Glutamatergic neuron (in vitro differentiated cells): ENCODE measurements around the gene RAB5B. TPM values are rescaled to one million over a fixed set of nuclear protein-coding genes. Genes with fewer than 3 reads are reported as not detected.
"Not testable (repeated sequence)": the region's sequence is repeated elsewhere in the genome, so short reads cannot be mapped to it uniquely, and the experiment has no call there.

ENCODE experiments used
- DNase-seq: peaks from one replicate; pipeline ENCODE4 v3.0.0; 2022
- H3K27ac Mint-ChIP-seq: one replicate; pipeline ENCODE4 v1.8.0; 2020; ENCODE audit warnings: mild to moderate bottlenecking, mixed read lengths, inconsistent platforms; ENCODE audit not compliant: unreplicated experiment
- H3K27me3 Mint-ChIP-seq: one replicate; pipeline ENCODE4 v1.8.0; 2020; ENCODE audit warnings: mild to moderate bottlenecking, moderate library complexity, mixed read lengths, inconsistent platforms; ENCODE audit not compliant: unreplicated experiment
- H3K36me3 Mint-ChIP-seq: one replicate; pipeline ENCODE4 v1.8.0; 2020; ENCODE audit warnings: mild to moderate bottlenecking, mixed read lengths, inconsistent platforms; ENCODE audit not compliant: unreplicated experiment
- H3K4me1 Mint-ChIP-seq: one replicate; pipeline ENCODE4 v1.8.0; 2020; ENCODE audit warnings: mild to moderate bottlenecking, low read depth, mixed read lengths, inconsistent platforms; ENCODE audit not compliant: unreplicated experiment
- H3K4me3 Mint-ChIP-seq: one replicate; pipeline ENCODE4 v1.8.0; 2020; ENCODE audit warnings: mild to moderate bottlenecking, mixed read lengths, inconsistent platforms; ENCODE audit not compliant: unreplicated experiment
- H3K9me3 Mint-ChIP-seq: one replicate; pipeline ENCODE4 v1.8.0; 2020; ENCODE audit warnings: mild to moderate bottlenecking, moderate library complexity, mixed read lengths, inconsistent platforms; ENCODE audit not compliant: unreplicated experiment
- total RNA-seq: library from RNA; stranded (reverse); fragmentation: NEBNext Ultra II Directional; extraction: Animal tissue kit (Norgen Biotek cat#: 25700); gene quantifications from one replicate; pipeline ENCODE4 v1.2.1, GENCODE V29; 2021; ENCODE audit not compliant: unreplicated experiment
- TF ChIP-seq, protein P1 (sequence below): fragments of 200-600 bp; sonication (generic); IDR thresholded peaks from one replicate; pipeline ENCODE4 v1.5.0; 2021; ENCODE audit not compliant: partially characterized antibody, unreplicated experiment

Gene RAB5B
- total RNA-seq, 1 donor from 2014 or later: 170 TPM

DNA sequence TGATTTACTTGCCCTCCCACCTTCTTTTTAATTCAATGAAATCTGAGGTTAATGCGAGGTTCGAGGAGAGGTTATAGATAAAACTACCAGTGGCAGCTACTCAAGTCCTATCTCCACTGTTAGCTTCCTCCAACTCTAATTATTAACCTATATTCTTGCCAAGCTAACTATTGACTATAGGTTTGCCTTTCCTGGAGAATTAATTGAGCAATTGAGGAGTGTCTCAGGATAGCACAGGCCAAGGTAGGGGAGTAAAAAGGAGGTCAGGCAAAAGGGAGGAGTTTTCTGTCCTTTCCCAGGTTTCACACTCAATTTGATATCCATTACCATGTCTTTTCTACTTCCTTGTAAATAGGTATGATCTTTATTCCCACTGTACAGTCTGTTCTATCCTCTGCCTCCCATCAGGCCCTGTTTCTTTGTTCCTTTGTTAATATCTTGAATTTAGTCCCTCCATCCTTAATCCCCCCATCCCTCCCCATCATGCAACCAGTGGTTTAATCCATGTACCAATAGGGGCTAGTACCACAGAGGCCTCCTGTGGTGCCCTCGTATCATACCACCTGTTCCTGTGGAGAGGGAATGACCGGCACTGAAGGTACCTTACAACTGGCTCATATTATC, 19.5 kb downstream of the RAB5B start:
- Mint-ChIP-seq H3K4me3 (no peak overlapping the region), H3K36me3 (no peaks in the 10 kb centered on the region), H3K9me3 (peaks cover 5% of the 10 kb centered on the region), H3K27me3 (no peaks in the 10 kb centered on the region), H3K27ac (peak overlapping the region; percentile 68), H3K4me1 (no peaks in the 10 kb centered on the region)
- TF ChIP-seq, protein P1, sequence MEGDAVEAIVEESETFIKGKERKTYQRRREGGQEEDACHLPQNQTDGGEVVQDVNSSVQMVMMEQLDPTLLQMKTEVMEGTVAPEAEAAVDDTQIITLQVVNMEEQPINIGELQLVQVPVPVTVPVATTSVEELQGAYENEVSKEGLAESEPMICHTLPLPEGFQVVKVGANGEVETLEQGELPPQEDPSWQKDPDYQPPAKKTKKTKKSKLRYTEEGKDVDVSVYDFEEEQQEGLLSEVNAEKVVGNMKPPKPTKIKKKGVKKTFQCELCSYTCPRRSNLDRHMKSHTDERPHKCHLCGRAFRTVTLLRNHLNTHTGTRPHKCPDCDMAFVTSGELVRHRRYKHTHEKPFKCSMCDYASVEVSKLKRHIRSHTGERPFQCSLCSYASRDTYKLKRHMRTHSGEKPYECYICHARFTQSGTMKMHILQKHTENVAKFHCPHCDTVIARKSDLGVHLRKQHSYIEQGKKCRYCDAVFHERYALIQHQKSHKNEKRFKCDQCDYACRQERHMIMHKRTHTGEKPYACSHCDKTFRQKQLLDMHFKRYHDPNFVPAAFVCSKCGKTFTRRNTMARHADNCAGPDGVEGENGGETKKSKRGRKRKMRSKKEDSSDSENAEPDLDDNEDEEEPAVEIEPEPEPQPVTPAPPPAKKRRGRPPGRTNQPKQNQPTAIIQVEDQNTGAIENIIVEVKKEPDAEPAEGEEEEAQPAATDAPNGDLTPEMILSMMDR: no peak
- no peak for DNase-seq

DNA sequence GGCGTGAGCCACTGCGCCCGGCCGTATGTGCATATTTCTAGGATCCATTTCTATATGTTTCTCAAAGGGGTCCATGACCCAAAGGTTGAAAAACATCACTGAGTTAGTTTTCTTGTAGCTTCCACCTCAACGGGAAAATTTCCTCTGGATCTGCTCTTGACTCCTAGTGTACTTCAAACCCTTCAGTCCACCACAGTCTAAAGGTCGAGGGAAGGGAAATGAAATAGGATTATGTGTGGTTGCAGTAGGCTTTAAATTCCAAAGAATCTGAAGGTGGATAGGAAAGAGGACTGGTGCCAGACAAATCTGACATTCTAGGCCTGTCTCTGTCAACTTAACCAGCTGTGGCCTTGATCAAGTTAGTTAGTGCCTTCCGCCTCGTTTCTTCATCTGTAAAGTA, 21.5 kb downstream of the RAB5B start:
- Mint-ChIP-seq H3K27ac (no peak overlapping the region), H3K4me3 (no peak overlapping the region), H3K36me3 (no peaks in the 10 kb centered on the region), H3K9me3 (peaks cover 9% of the 10 kb centered on the region), H3K27me3 (no peaks in the 10 kb centered on the region), H3K4me1 (no peaks in the 10 kb centered on the region)
- no peak for DNase-seq
- TF ChIP-seq, protein P1: no peak

DNA sequence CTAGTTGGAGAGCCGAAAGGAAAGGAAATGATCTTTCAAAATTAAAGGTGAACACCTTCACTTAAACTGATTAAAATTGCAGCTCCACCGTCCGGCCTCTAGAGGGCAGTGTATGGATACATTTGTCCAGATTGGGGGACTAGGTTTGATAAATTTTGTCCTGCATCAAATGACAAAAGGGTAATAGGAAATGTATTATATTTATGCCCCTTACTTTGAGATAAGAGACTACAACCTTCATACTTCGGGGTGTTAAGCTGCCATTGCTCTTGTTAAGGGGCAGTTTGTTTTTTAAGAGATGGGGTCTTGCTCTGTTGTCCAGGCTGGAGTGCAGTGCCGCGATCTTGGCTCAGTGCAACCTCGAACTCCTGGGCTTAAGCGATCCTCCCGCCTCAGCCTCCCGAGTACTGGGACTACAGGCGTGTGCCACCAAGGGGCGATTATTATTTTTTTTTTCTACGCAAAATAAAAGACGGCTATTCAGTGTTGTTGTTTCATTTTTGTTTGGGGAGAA, 22.4 kb downstream of the RAB5B start:
- Mint-ChIP-seq H3K27ac (peak overlapping the region; percentile 79), H3K27me3 (no peaks in the 10 kb centered on the region), H3K36me3 (no peaks in the 10 kb centered on the region), H3K9me3 (peaks cover 9% of the 10 kb centered on the region), H3K4me3 (peak overlapping the region; percentile 96), H3K4me1 (no peaks in the 10 kb centered on the region)
- TF ChIP-seq, protein P1: peak; percentile 86
- DNase-seq: peak; percentile 50

DNA sequence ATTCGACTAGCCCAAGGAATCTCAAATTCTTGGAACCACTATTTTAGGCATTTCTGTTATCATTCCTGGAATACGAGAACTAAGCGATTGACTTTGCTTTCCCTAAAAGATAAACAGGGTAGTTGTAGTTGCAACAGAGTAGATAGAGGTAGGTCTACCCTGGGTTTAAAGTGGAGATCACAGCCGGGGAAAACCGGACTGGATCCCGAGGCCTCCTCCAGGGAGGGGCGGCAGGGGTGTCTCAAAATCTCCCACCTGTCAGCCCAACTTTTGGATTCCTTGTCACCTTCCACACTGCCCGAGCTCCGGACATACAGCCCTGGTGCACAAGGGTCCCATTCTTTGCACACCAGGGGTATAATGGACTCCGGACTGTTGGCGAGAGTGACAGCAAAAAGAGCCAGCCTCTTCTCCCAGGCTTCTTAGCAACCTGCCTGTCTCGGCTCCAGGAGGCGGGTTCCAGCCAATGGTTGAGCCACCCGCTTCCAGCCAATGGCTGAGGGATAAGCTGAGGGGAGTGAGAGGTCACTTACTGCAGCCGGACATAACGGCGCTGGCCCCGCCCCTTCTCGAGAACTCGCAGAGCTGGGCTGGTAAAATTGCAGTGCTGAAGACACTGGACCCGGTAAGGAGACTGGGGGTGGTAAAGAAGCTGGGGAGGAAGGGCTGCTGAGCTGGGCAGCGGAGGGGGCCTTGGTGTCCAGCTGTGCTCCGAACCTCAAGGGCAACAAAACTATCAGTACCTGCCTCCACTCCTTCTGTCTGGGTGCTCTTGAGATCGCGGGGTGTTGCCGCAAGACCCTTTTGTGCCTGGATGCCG, 23.0 kb downstream of the RAB5B start, which contains the start of gene SUOX:
SUOX (plus strand) TSS at position 562 of the 820 bp plus-strand sequence. CDS start 4,946 bp downstream, outside the sequence.
- H3K36me3 Mint-ChIP-seq: no peaks in the 10 kb centered on the region
- no peaks in the 10 kb centered on the region for H3K4me1 Mint-ChIP-seq
- DNase-seq: peak; percentile 95
- TF ChIP-seq, protein P1: no peak
- H3K27me3 Mint-ChIP-seq: no peaks in the 10 kb centered on the region
- H3K9me3 Mint-ChIP-seq: peaks cover 11% of the 10 kb centered on the region
- H3K27ac Mint-ChIP-seq: peak within 1 kb of the TSS; percentile 87
- peak within 1 kb of the TSS; percentile 96 for H3K4me3 Mint-ChIP-seq

DNA sequence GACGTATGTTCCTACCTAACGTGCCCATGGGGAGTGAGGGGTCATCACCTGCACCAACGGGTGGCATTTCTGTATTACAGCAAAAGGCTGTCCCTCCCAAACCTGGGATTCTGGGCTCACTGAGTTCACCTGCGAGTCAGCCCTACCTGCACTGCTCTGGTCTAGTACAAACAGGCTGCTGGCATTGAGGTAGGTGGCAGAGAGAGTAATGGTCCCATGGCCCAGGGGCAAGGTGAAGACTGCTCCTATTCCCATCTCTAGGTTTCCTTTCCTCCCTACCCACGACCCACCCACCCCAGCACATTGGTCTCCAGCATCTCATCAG, 23.6 kb downstream of the RAB5B start:
- H3K4me1 Mint-ChIP-seq: no peaks in the 10 kb centered on the region
- no peak for DNase-seq
- H3K4me3 Mint-ChIP-seq: peak overlapping the region; percentile 96
- H3K36me3 Mint-ChIP-seq: no peaks in the 10 kb centered on the region
- no peaks in the 10 kb centered on the region for H3K27me3 Mint-ChIP-seq
- H3K27ac Mint-ChIP-seq: peak overlapping the region; percentile 87
- peaks cover 11% of the 10 kb centered on the region for H3K9me3 Mint-ChIP-seq
- TF ChIP-seq, protein P1: no peak

DNA sequence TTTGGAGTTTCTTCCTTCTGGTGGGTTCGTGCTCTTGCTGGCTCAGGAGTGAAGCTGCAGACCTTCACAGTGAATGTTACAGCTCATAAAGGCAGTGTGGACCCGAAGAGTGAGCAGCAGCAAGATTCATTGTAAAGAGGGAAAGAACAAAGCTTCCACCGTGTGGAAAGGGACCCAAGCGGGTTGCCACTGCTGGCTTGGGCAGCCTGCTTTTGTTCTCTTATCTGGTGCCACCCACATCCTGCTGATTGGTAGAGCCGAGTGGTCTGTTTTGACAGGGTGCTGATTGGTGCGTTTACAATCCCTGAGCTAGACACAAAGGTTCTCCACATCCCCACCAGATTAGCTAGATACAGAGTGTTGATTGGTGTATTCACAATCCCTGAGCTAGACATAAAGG, 25.6 kb downstream of the RAB5B start:
- not testable (repeated sequence) for H3K27me3 Mint-ChIP-seq, H3K4me1 Mint-ChIP-seq, DNase-seq, H3K36me3 Mint-ChIP-seq
- Mint-ChIP-seq H3K9me3 (peaks cover 11% of the 10 kb centered on the region), H3K27ac (peak overlapping the region; percentile 12), H3K4me3 (peak overlapping the region; percentile 42)

DNA sequence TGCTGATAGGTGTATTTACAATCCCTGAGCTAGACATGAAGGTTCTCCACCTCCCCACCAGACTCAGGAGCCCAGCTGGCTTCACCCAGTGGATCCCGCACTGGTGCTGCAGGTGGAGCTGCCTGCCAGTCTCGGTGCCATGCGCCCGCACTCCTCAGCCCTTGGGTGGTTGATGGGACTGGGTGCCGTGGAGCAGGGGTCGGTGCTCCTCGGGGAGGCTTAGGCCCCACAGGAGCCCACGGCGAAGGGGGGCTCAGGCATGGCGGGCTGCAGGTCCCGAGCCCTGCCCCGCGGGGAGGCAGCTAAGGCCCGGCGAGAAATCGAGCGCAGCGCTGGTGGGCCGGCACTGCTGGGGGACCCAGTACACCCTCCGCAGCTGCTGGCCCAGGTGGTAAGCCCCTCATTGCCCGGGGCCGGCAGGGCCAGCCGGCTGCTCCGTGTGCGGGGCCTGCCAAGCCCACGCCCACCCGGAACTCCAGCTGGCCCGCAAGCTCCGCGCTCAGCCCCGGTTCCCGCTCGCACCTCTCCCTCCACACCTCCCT, 26.2 kb downstream of the RAB5B start:
- H3K4me1 Mint-ChIP-seq, H3K4me3 Mint-ChIP-seq, H3K27me3 Mint-ChIP-seq, H3K27ac Mint-ChIP-seq, DNase-seq, H3K36me3 Mint-ChIP-seq: not testable (repeated sequence)
- peaks cover 11% of the 10 kb centered on the region for H3K9me3 Mint-ChIP-seq
